Rectal smooth muscle tissue (tissue), 1 donor: ENCODE measurements around the gene KIF18A.
"Not testable (repeated sequence)": the region's sequence is repeated elsewhere in the genome, so short reads cannot be mapped to it uniquely, and the experiment has no call there.

Source experiments
- H3K27ac ChIP-seq: one replicate; pipeline ENCODE4 v1.7.0; 2013; ENCODE audit warnings: low read depth, low read length, inconsistent platforms
- H3K27me3 ChIP-seq: one replicate; pipeline ENCODE4 v1.7.0; 2013; ENCODE audit warnings: low read length; ENCODE audit not compliant: control insufficient read depth, insufficient read depth
- H3K36me3 ChIP-seq: one replicate; pipeline ENCODE4 v1.7.0; 2013; ENCODE audit warnings: low read length; ENCODE audit not compliant: control insufficient read depth, insufficient read depth
- H3K4me1 ChIP-seq: one replicate; pipeline ENCODE4 v1.7.0; 2013; ENCODE audit warnings: low read length; ENCODE audit not compliant: control insufficient read depth, insufficient read depth
- H3K4me3 ChIP-seq: one replicate; pipeline ENCODE4 v1.7.0; 2013; ENCODE audit warnings: low read length
- H3K9ac ChIP-seq: one replicate; pipeline ENCODE4 v1.7.0; 2013; ENCODE audit warnings: low read length

The KIF18A gene

GRCh38 chr11:28104425-28104824 is 3.5 kb downstream of the KIF18A start:
- no peaks in the 10 kb centered on the region for H3K27me3 ChIP-seq
- H3K4me1 ChIP-seq: peaks cover 10% of the 10 kb centered on the region
- H3K9ac ChIP-seq: no peak overlapping the region
- no peaks in the 10 kb centered on the region for H3K36me3 ChIP-seq
- H3K4me3 ChIP-seq: no peak overlapping the region
- no peak overlapping the region for H3K27ac ChIP-seq

GRCh38 chr11:28102300-28102699 is 5.7 kb downstream of the KIF18A start:
- H3K9ac ChIP-seq, H3K27me3 ChIP-seq, H3K4me1 ChIP-seq, H3K27ac ChIP-seq, H3K36me3 ChIP-seq, H3K4me3 ChIP-seq: not testable (repeated sequence)

GRCh38 chr11:28100665-28101064 is 7.3 kb downstream of the KIF18A start:
- no peak overlapping the region for H3K4me3 ChIP-seq
- no peaks in the 10 kb centered on the region for H3K4me1 ChIP-seq
- H3K36me3 ChIP-seq: no peaks in the 10 kb centered on the region
- no peak overlapping the region for H3K27ac ChIP-seq
- H3K9ac ChIP-seq: no peak overlapping the region
- H3K27me3 ChIP-seq: no peaks in the 10 kb centered on the region

DNA sequence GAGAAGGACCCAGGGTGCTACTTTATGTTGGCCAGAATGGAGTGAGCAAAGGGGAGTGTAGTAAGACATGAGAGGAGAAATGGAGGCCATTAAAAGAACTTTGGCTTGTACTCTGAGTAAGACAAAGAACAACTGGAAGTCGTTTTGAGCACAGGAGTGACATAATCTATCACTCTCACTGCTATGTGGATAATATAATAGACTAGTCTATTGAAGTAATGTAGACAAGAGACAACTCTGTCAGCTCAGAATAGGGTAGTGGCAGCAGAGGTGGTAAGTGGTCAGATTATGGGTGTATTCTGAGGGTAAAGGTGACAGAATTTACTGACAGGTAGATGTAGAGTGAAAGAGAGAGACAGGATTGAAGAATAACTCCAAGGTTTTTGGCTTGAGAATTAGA is 8.2 kb downstream of the KIF18A start:
- H3K27me3 ChIP-seq: no peaks in the 10 kb centered on the region
- no peak overlapping the region for H3K4me3 ChIP-seq
- no peaks in the 10 kb centered on the region for H3K36me3 ChIP-seq
- H3K27ac ChIP-seq: no peak overlapping the region
- no peaks in the 10 kb centered on the region for H3K4me1 ChIP-seq
- H3K9ac ChIP-seq: no peak overlapping the region

DNA sequence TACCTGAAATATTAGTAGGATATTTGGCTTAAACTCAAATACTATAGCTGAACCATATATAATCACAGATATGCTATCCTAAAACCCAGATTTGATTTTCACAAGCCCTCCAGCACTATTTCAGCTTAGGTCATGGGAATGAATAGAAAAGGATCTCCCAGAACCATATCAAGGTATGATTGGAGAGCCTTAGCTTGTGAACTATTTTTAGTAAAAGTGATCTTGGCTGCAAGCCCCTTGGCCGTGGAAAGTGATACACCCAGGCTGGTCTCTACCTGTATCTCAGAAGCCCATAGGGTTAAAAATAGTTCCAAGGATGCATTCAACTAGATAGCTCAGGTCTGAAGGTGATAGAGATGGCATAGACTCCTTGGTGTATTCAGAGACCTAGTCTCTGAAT is 9.7 kb downstream of the KIF18A start:
- no peak overlapping the region for H3K27ac ChIP-seq
- no peak overlapping the region for H3K9ac ChIP-seq
- H3K27me3 ChIP-seq: no peaks in the 10 kb centered on the region
- H3K4me1 ChIP-seq: no peaks in the 10 kb centered on the region
- no peak overlapping the region for H3K4me3 ChIP-seq
- no peaks in the 10 kb centered on the region for H3K36me3 ChIP-seq

DNA sequence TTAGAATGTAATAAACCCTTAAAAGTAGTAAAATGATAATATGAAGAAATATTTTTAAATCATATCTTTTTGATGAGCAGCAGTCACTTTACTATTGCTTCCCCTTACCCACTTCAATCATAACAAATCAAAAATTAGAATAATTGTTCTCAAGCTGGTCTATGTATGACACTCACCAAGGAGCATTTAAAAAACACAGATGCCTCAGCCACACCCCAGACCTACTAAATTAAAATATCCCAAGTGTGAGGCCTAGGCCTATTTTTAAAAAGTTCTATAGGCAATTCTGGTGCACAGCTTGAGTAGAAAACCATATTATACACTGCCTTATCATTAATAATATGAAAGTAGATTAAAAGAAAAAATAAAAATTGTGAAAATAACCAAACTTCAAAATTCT is 15.2 kb downstream of the KIF18A start:
- Histone ChIP-seq H3K4me1 (no peaks in the 10 kb centered on the region), H3K4me3 (no peak overlapping the region), H3K9ac (no peak overlapping the region), H3K36me3 (no peaks in the 10 kb centered on the region), H3K27ac (no peak overlapping the region), H3K27me3 (no peaks in the 10 kb centered on the region)

DNA sequence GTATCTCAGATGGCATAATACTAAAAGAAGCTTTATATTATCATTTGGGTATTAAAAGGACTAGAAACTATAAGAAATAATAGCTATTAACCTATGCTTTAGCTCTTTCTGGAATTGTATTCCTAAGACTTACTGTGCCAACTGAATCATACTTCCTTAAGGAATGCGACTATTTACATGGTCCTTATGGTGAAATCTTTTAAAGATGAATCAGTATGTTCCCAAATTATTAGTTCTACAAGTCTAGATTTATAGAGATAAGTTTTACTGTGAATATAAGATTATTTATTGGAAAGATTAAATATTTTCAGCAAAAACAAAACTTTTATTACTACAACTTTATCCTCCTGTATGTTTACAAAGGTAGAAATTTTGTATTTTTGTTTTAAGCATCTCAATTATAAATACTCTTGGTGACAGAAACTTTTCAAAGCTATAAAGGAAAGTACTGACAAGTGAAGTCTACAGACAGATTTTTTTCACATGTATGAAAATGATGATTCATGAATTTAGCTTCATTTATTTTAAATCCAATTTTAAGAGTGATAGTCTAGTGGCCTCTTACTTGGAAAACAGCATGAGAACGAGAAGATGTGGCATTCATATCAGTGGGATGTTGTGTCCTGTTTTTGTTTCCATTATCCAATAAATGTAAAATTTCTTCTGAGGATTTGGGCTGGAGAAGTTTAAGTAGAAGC is 17.8 kb downstream of the KIF18A start:
- no peaks in the 10 kb centered on the region for H3K36me3 ChIP-seq
- no peaks in the 10 kb centered on the region for H3K4me1 ChIP-seq
- no peak overlapping the region for H3K9ac ChIP-seq
- H3K27ac ChIP-seq: no peak overlapping the region
- H3K27me3 ChIP-seq: no peaks in the 10 kb centered on the region
- H3K4me3 ChIP-seq: no peak overlapping the region

- Histone ChIP-seq H3K9ac (no peak overlapping the region), H3K4me1 (no peaks in the 10 kb centered on the region), H3K36me3 (no peaks in the 10 kb centered on the region), H3K27ac (no peak overlapping the region), H3K27me3 (no peaks in the 10 kb centered on the region), H3K4me3 (no peak overlapping the region)
Observed at GRCh38 chr11:28089378-28089777, 18.6 kb downstream of the KIF18A start.

DNA sequence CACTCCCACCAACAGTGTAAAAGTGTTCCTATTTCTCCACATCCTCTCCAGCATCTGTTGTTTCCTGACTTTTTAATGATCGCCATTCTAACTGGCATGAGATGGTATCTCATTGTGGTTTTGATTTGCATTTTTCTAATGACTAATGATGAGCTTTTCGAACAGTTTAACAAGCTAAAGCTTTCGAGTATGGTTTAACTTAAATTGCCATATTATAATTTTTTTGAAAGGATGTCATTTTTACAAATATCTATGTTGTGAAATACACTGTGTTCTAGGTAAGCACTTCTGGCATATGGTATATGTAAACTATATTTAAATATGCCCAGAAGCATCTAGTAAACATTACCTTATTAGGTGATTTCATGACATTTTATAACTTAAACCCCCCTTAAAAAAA is 20.3 kb downstream of the KIF18A start:
- not testable (repeated sequence) for H3K36me3 ChIP-seq, H3K9ac ChIP-seq, H3K27ac ChIP-seq, H3K27me3 ChIP-seq, H3K4me1 ChIP-seq, H3K4me3 ChIP-seq

- not testable (repeated sequence) for H3K27me3 ChIP-seq, H3K4me1 ChIP-seq, H3K9ac ChIP-seq
Observed at GRCh38 chr11:28087192-28087591, 20.8 kb downstream of the KIF18A start.

DNA sequence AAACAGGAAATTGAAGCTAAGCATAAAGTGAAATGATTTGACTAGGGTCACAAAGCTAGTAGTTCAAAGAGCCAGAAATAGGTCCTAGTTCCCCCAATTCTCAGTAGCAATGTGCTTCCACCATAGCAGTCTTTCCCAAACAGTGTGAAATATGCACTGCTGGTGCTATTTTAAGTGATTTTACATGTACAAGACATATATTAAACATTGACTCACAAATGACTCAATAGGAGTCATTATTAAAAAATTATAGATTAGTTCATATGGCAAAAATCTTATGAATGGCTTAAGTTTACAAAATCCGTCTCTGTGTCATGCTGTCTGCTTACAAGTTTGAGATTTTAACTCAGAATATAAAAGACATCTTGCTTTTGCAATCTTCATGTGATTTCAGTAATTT is 21.4 kb downstream of the KIF18A start:
- no peaks in the 10 kb centered on the region for H3K4me1 ChIP-seq
- H3K27ac ChIP-seq: no peak overlapping the region
- H3K9ac ChIP-seq: no peak overlapping the region
- no peaks in the 10 kb centered on the region for H3K36me3 ChIP-seq
- H3K27me3 ChIP-seq: no peaks in the 10 kb centered on the region
- no peak overlapping the region for H3K4me3 ChIP-seq

More at GRCh38 chr11:28087192-28087591, 20.8 kb downstream of the KIF18A start:
- H3K36me3 ChIP-seq, H3K27ac ChIP-seq, H3K4me3 ChIP-seq: not testable (repeated sequence)

GRCh38 chr11:28083118-28083517 is 24.8 kb downstream of the KIF18A start:
- Histone ChIP-seq H3K27me3 (no peaks in the 10 kb centered on the region), H3K9ac (no peak overlapping the region), H3K4me3 (no peak overlapping the region)

GRCh38 chr11:28077521-28077920 is 30.4 kb downstream of the KIF18A start:
- Histone ChIP-seq H3K4me1 (no peaks in the 10 kb centered on the region), H3K27me3 (no peaks in the 10 kb centered on the region), H3K36me3 (no peaks in the 10 kb centered on the region), H3K4me3 (no peak overlapping the region), H3K27ac (no peak overlapping the region), H3K9ac (no peak overlapping the region)

More at GRCh38 chr11:28083118-28083517, 24.8 kb downstream of the KIF18A start:
- no peak overlapping the region for H3K27ac ChIP-seq
- no peaks in the 10 kb centered on the region for H3K36me3 ChIP-seq
- no peaks in the 10 kb centered on the region for H3K4me1 ChIP-seq
